Neural cell (in vitro differentiated cells): ENCODE results near the gene UBE2L3. TPM values are rescaled to one million over a fixed set of nuclear protein-coding genes. Genes with fewer than 3 reads are reported as not detected.
"Not testable (repeated sequence)": the region's sequence is repeated elsewhere in the genome, so short reads cannot be mapped to it uniquely, and the experiment has no call there.

ENCODE experiments used
- H2AFZ ChIP-seq: fragments of 200-600, 300-800 bp; sonication (generic), shearing (Covaris generic); 2 replicates; pipeline ENCODE4 v1.6.0; 2014; ENCODE audit warnings: low read depth, mild to moderate bottlenecking, antibody characterized with exemption, low read length, moderate library complexity
- H3F3A ChIP-seq: fragments of 200-600 bp; shearing (Covaris generic); 2 replicates; pipeline ENCODE4 v1.6.1; 2016; ENCODE audit warnings: mild to moderate bottlenecking, moderate library complexity, mixed read lengths, antibody characterized with exemption, low read length; ENCODE audit not compliant: insufficient read depth, poor library complexity, severe bottlenecking
- H3K27ac ChIP-seq: fragments of 200-600, 300-800 bp; sonication (generic), shearing (Covaris generic); 2 replicates; pipeline ENCODE4 v1.5.1; 2014; ENCODE audit warnings: mild to moderate bottlenecking, low read length, moderate library complexity
- H3K27me3 ChIP-seq: fragments of 300-800, 200-600 bp; sonication (generic), shearing (Covaris generic); 2 replicates; pipeline ENCODE4 v1.6.0; 2014; ENCODE audit warnings: mild to moderate bottlenecking, low read depth, low read length, moderate library complexity; ENCODE audit not compliant: insufficient read depth
- H3K36me3 ChIP-seq: fragments of 300-800, 200-600 bp; sonication (generic), shearing (Covaris generic); 2 replicates; pipeline ENCODE4 v1.5.1; 2014; ENCODE audit warnings: mild to moderate bottlenecking, antibody characterized with exemption, low read length, moderate library complexity; ENCODE audit not compliant: insufficient read depth
- H3K4me2 ChIP-seq: fragments of 300-800, 200-600 bp; sonication (generic), shearing (Covaris generic); 2 replicates; pipeline ENCODE4 v1.6.0; 2014; ENCODE audit warnings: mild to moderate bottlenecking, low read length
- H3K4me3 ChIP-seq: fragments of 300-800, 200-600 bp; sonication (generic), shearing (Covaris generic); 2 replicates; pipeline ENCODE4 v1.5.1; 2014; ENCODE audit warnings: mild to moderate bottlenecking, low read length, moderate library complexity
- H3K79me2 ChIP-seq: fragments of 200-600 bp; shearing (Covaris generic); replicated peaks from 2 replicates; pipeline ENCODE4 v1.6.0; 2014; ENCODE audit warnings: mild to moderate bottlenecking, low read length, moderate library complexity; ENCODE audit not compliant: insufficient read depth
- H3K9ac ChIP-seq: fragments of 300-800, 200-600 bp; sonication (generic), shearing (Covaris generic); 2 replicates; pipeline ENCODE4 v1.6.1; 2016; ENCODE audit warnings: mild to moderate bottlenecking, low read length, mixed read lengths
- H3K9me2 ChIP-seq: fragments of 200-600 bp; shearing (Covaris generic); 2 replicates; pipeline ENCODE4 v1.6.1; 2016; ENCODE audit warnings: mild to moderate bottlenecking, low read length, mixed read lengths; ENCODE audit not compliant: insufficient read depth
- H3K9me3 ChIP-seq: fragments of 200-600, 300-800 bp; sonication (generic), shearing (Covaris generic); 2 replicates; pipeline ENCODE4 v1.6.1; 2016; ENCODE audit warnings: mild to moderate bottlenecking, mixed run types, low read length, moderate library complexity, mixed read lengths
- H4K20me1 ChIP-seq: fragments of 200-600 bp; shearing (Covaris generic); 2 replicates; pipeline ENCODE4 v1.6.1; 2016; ENCODE audit warnings: mild to moderate bottlenecking, mixed run types; ENCODE audit not compliant: insufficient read depth
- CTCF ChIP-seq: fragments of 450-650 bp; IDR thresholded peaks from 2 replicates; pipeline ENCODE4 v1.5.1; 2014; ENCODE audit warnings: antibody characterized with exemption, mild to moderate bottlenecking, moderate library complexity; ENCODE audit not compliant: poor library complexity, severe bottlenecking
- EP300 ChIP-seq: fragments of 450-650 bp; conservative IDR thresholded peaks from 2 replicates; pipeline ENCODE4 v1.6.1; 2014; ENCODE audit warnings: antibody characterized with exemption, mild to moderate bottlenecking, moderate library complexity; ENCODE audit not compliant: poor library complexity, severe bottlenecking
- EZH2 ChIP-seq: fragments of 200-600, 300-800 bp; shearing (Covaris generic), sonication (generic); IDR thresholded peaks from 2 replicates; pipeline ENCODE4 v1.6.1; 2014; ENCODE audit warnings: antibody characterized with exemption, low read length, borderline replicate concordance, mild to moderate bottlenecking; ENCODE audit not compliant: insufficient read depth, poor library complexity, severe bottlenecking
- MXI1 ChIP-seq: fragments of 450-650 bp; conservative IDR thresholded peaks from 2 replicates; pipeline ENCODE4 v1.6.1; 2014; ENCODE audit warnings: antibody characterized with exemption, mild to moderate bottlenecking; ENCODE audit not compliant: poor library complexity, severe bottlenecking
- POLR2AphosphoS5 ChIP-seq: IDR thresholded peaks from 2 replicates; pipeline ENCODE4 v1.6.1; 2012
- RAD21 ChIP-seq: fragments of 450-650 bp; conservative IDR thresholded peaks from 2 replicates; pipeline ENCODE4 v1.6.1; 2014; ENCODE audit warnings: antibody characterized with exemption, mild to moderate bottlenecking, moderate library complexity
- REST ChIP-seq: IDR thresholded peaks from 2 replicates; pipeline ENCODE4 v1.6.1; 2012; ENCODE audit warnings: borderline replicate concordance
- SMC3 ChIP-seq: fragments of 450-650 bp; conservative IDR thresholded peaks from 2 replicates; pipeline ENCODE4 v1.6.1; 2014; ENCODE audit warnings: antibody characterized with exemption, mild to moderate bottlenecking, moderate library complexity; ENCODE audit not compliant: poor library complexity
- TAF1 ChIP-seq: IDR thresholded peaks from 2 replicates; pipeline ENCODE4 v1.6.1; 2012; ENCODE audit warnings: low read depth
- polyA plus RNA-seq: library from polyadenylated mRNA; depleted of rRNA; stranded (reverse); fragments of >200 nt; gene quantifications from 2 replicates; pipeline ENCODE4 v1.2.3, GENCODE V29; 2014

UBE2L3 gene
- polyA plus RNA-seq, 1 donor from 2014 or later: 49.1 TPM

DNA sequence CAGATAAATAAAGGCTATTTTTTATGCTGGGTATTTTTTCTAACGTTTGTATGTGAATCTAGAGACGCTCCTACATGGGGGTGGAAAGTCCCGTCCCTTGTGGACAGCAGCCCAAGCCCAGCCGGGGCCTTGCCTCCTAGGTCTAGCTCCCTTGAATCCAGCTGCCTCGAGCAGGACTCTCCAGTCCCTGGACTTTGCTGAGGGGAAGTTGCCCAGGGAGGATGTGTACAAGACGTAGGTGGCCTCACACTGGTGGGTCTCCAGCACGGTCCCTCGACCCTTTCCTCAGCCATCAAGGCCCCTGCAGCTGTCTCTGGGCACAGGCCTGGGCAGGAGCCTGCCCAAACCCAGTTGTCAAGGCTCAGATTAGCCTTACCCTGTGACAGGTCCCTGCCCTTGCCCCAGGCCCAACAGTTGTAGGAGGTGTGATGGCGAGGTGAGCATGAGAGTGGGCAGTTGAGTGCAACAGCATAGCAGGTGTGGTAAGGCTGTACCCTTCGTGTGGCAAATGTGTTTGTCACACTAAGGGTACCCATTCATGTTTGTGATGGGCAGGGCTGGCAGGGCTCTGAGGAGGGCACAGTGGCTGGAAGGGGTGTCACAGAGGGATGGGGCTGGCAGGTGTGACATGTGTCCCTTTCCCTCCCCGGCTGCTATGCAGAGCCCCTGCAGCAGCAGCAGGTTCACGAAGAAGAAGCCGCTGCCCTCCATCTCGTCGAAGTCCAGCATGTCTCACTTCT, 68.4 kb downstream of the UBE2L3 start:
- no peak overlapping the region for H3K4me3 ChIP-seq
- H3K27me3 ChIP-seq: no peaks in the 10 kb centered on the region
- no peaks in the 10 kb centered on the region for H3F3A ChIP-seq
- no peaks in the 10 kb centered on the region for H3K9me3 ChIP-seq
- no peaks in the 10 kb centered on the region for H3K9me2 ChIP-seq
- H3K9ac ChIP-seq: no peak overlapping the region
- TF ChIP-seq CTCF: no peak
- no peak for TF ChIP-seq EZH2
- no peak for TF ChIP-seq POLR2AphosphoS5
- H3K27ac ChIP-seq: no peak overlapping the region
- H3K4me2 ChIP-seq: no peak overlapping the region
- no peak overlapping the region for H2AFZ ChIP-seq
- H4K20me1 ChIP-seq: no peaks in the 10 kb centered on the region
- H3K36me3 ChIP-seq: no peaks in the 10 kb centered on the region
- H3K79me2 ChIP-seq: no peaks in the 10 kb centered on the region

GRCh38 chr22:21636629-21637218, 69.2 kb downstream of the UBE2L3 start:
- Histone ChIP-seq H3K79me2 (no peaks in the 10 kb centered on the region), H3F3A (no peaks in the 10 kb centered on the region), H3K9ac (no peak overlapping the region), H4K20me1 (no peaks in the 10 kb centered on the region), H3K4me2 (no peak overlapping the region), H3K9me2 (no peaks in the 10 kb centered on the region), H2AFZ (no peak overlapping the region), H3K9me3 (no peaks in the 10 kb centered on the region), H3K27ac (no peak overlapping the region), H3K27me3 (no peaks in the 10 kb centered on the region), H3K4me3 (no peak overlapping the region), H3K36me3 (no peaks in the 10 kb centered on the region)
- TF ChIP-seq SMC3 (no peak), POLR2AphosphoS5 (no peak), REST (no peak), EZH2 (no peak), MXI1 (no peak), CTCF (no peak), EP300 (no peak), RAD21 (no peak), TAF1 (no peak)

GRCh38 chr22:21637450-21637849, 69.9 kb downstream of the UBE2L3 start:
- not testable (repeated sequence) for H3F3A ChIP-seq, H4K20me1 ChIP-seq, H3K4me3 ChIP-seq, H3K4me2 ChIP-seq, H3K36me3 ChIP-seq, H3K27me3 ChIP-seq, H2AFZ ChIP-seq, H3K9me3 ChIP-seq, H3K9me2 ChIP-seq, H3K27ac ChIP-seq, H3K9ac ChIP-seq, H3K79me2 ChIP-seq
